Ectodermal cell (in vitro differentiated cells): ENCODE results near the gene ANGPTL7.
A peak's percentile ranks its signal among the peaks of the same experiment; 100 is the strongest.
"Not testable (repeated sequence)": the region's sequence is repeated elsewhere in the genome, so short reads cannot be mapped to it uniquely, and the experiment has no call there.

Source experiments
- H3K27ac ChIP-seq: 2 replicates; pipeline ENCODE4 v1.7.0; 2013; ENCODE audit warnings: mild to moderate bottlenecking, low read depth, low read length; ENCODE audit not compliant: insufficient read depth, poor library complexity, severe bottlenecking
- H3K27me3 ChIP-seq: 2 replicates; pipeline ENCODE4 v1.7.0; 2013; ENCODE audit warnings: mild to moderate bottlenecking, low read length; ENCODE audit not compliant: insufficient read depth, control insufficient read depth, poor library complexity, severe bottlenecking
- H3K36me3 ChIP-seq: one replicate; pipeline ENCODE4 v1.7.0; 2013; ENCODE audit warnings: low read length; ENCODE audit not compliant: control insufficient read depth, insufficient read depth
- H3K4me1 ChIP-seq: one replicate; pipeline ENCODE4 v1.7.0; 2013; ENCODE audit warnings: low read length; ENCODE audit not compliant: control insufficient read depth, insufficient read depth
- H3K4me3 ChIP-seq: 2 replicates; pipeline ENCODE4 v1.7.0; 2013; ENCODE audit warnings: low read depth, low read length, control low read depth; ENCODE audit not compliant: insufficient read depth
- H3K9me3 ChIP-seq: 2 replicates; pipeline ENCODE4 v1.7.0; 2013; ENCODE audit warnings: mild to moderate bottlenecking, low read length, moderate library complexity; ENCODE audit not compliant: control insufficient read depth
- WGBS, 2 experiments: methylation state at CpG; one replicate each; pipeline ENCODE4 v1.1.7; 2013; ENCODE audit warnings: missing lambda C conversion rate in 2 of 2; 5-methylcytosine and 5-hydroxymethylcytosine counted together

Gene ANGPTL7

DNA sequence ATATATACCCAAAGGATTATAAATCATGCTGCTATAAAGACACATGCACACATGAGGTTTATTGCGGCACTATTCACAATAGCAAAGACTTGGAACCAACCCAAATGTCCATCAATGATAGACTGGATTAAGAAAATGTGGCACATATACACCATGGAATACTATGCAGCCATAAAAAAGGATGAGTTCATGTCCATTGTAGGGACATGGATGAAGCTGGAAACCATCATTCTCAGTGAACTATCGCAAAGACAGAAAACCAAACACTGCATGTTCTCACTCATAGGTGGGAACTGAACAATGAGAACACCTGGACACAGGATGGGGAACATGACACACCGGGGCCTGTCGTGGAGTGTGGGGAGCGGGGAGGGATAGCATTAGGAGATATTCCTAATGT lies 22.4 kb upstream of the ANGPTL7 start:
- not testable (repeated sequence) for H3K4me3 ChIP-seq, H3K9me3 ChIP-seq, H3K27me3 ChIP-seq, H3K4me1 ChIP-seq, H3K27ac ChIP-seq
- WGBS, 2 experiments, result 93 to 97% methylated on average over 5 of the region's 5 CpGs
- peaks cover 10% of the 10 kb centered on the region for H3K36me3 ChIP-seq

DNA sequence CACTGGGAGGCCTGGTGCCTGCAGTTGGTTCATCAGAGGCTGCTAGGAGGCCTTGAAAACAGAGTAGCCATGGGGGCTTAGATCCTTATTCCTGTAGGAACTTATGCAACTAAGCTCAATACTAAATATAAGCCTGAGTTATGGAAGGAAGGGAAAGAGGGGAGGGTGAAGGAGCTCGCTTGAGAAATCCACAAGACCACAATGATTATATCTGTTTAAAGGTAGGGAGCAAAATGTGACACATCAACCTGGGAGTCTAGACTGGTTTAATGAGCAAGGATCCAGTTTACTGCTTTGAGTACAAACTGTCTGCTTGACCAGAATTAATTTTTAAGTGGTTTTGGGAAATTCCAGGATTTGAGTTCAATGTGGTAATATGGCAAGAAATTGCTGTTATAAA lies 20.4 kb upstream of the ANGPTL7 start:
- Histone ChIP-seq H3K9me3 (no peaks in the 10 kb centered on the region), H3K4me1 (no peaks in the 10 kb centered on the region), H3K36me3 (peaks cover 10% of the 10 kb centered on the region), H3K4me3 (no peak overlapping the region), H3K27me3 (no peaks in the 10 kb centered on the region), H3K27ac (no peak overlapping the region)
- 96 to 100% methylated on average over 1 of the region's 1 CpG for WGBS, 2 experiments

DNA sequence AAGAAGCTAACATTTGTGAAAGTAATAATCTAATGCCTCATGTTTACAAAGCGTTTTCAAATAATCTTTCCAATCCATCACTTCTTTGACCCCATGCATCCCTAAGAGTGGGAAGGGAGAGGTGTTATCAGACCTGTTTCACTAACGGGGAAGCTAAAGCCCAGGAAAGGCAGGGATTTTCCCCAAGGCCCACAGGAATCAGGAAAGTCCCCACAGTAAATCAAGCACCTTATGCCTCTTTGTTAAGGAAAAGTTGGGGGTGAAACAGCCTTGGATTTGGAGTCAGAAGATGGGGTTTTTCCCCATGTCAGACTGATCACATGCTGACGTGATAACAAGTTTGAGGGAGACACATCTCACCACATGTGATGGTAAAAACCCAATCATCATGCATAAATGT lies 20.0 kb upstream of the ANGPTL7 start:
- Histone ChIP-seq H3K9me3 (no peaks in the 10 kb centered on the region), H3K4me3 (no peak overlapping the region), H3K36me3 (peaks cover 10% of the 10 kb centered on the region), H3K4me1 (peaks cover 3% of the 10 kb centered on the region), H3K27ac (no peak overlapping the region), H3K27me3 (no peaks in the 10 kb centered on the region)
- WGBS, 2 experiments, result 93 to 100% methylated on average over 1 to 3 of the region's 3 CpGs

DNA sequence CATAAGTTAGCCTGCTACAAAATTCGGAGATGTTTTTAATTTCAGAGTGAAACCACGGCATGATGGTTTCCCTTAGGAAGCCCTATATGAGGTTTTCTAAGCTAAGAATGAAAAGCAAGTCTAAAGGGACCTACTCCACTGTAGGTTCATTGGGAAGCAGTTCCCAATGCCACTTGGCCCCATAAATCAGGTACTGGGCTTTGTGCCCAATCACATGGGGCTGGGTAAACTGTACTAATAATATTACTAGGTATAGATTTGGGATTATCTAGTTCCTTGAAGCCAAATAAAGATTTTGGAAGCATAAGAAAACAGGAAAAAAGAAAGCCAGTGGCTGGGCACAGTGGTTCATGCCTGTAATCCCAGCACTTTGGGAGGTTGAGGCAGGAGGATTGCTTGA lies 19.1 kb upstream of the ANGPTL7 start:
- H3K36me3 ChIP-seq, result peaks cover 10% of the 10 kb centered on the region
- H3K4me3 ChIP-seq, result no peak overlapping the region
- peaks cover 9% of the 10 kb centered on the region for H3K4me1 ChIP-seq
- no peak overlapping the region for H3K27ac ChIP-seq
- H3K9me3 ChIP-seq, result no peaks in the 10 kb centered on the region
- 88 to 94% methylated on average over 2 of the region's 2 CpGs for WGBS, 2 experiments
- H3K27me3 ChIP-seq, result no peaks in the 10 kb centered on the region

DNA sequence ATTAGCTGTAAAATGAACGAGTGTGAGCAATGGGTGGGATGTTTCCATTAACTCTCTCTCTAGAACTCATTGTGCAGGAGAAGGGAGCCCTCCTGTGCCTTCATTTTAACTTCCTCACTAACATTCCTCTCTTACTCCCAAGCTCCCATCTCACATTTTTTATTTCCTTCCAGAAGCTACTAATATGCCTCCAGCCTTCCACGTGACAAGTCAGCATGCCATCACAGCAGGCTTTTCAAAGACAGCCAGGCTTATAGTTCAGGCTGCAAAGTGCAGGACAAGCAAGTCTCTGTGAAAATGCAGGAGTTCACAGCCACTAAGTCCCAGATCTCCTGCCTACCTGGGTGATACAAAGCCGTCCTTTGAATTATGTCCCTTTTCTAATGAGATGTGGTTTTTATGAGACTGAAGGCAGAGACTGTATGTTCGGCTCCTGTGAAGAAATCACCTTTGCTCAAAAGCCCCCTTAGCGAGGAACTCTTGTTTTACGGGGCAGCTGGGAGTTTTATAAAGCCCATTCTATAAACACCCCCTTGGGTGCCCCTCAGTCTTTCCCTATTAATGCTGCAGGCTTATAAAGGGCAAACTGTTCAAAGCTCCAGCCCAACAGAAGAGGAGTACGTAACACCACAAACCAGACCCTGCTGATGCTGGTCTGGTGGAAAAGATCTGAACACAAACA lies 14.8 kb upstream of the ANGPTL7 start:
- no peaks in the 10 kb centered on the region for H3K9me3 ChIP-seq
- H3K4me1 ChIP-seq, result peaks cover 43% of the 10 kb centered on the region
- H3K4me3 ChIP-seq, result no peak overlapping the region
- H3K27me3 ChIP-seq, result no peaks in the 10 kb centered on the region
- H3K27ac ChIP-seq, result no peak overlapping the region
- H3K36me3 ChIP-seq, result no peaks in the 10 kb centered on the region
- 84 to 86% methylated on average over 7 of the region's 7 CpGs for WGBS, 2 experiments

DNA sequence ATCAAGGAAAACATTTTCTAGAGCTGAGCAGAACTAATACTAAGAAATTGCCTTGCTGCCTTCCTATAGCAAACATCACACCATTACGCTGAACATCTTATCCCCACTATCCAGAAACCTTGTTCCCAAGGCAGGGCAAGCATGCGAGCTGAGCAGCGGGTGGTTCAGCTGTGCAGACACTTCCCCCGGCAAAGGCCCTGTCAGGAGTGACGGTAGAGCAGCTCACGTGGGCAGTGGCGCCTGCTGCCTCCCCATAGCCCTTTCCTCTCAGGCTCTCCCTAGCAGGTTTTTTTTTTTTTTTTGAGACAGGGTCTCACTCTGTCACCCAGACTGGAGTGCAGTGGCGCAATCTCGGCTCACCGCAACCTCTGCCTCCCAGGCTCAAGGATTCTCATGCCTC lies 13.7 kb upstream of the ANGPTL7 start:
- Histone ChIP-seq H3K27me3 (no peaks in the 10 kb centered on the region), H3K4me1 (peaks cover 45% of the 10 kb centered on the region), H3K36me3 (no peaks in the 10 kb centered on the region), H3K4me3 (no peak overlapping the region), H3K9me3 (no peaks in the 10 kb centered on the region), H3K27ac (no peak overlapping the region)
- WGBS, 2 experiments, result 81 to 82% methylated on average over 10 of the region's 10 CpGs

DNA sequence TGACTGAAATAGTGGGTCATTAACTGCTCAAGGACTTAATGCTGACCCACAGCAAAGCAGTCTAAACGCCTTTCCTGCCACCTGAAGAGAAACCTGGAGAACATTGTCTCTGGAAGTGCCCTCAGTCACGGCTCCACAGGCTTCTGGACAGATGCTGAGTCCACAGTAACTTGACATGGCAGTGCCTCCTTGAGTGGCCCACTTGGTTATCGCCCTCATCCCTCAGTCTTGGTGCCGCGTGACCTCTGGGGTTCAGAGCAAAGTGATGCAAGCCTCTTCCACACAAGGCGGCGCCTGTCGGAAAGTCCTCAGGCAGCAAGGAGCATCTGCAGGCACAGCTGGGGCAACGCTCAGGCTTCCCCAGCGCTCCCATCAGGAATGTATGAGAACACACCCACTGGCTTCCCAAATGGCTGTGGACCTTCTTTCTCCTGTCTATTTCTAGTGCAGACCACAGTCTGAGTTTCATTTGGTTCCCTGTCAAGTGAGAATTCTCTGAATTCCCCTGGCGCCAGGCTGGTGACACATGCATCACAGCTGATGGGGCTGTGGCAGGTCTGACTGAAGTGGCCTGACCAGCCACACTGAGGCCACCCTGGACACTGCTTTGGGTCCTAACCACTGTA lies 13.0 kb upstream of the ANGPTL7 start:
- Histone ChIP-seq H3K27ac (peak overlapping the region; percentile 28), H3K27me3 (no peaks in the 10 kb centered on the region), H3K9me3 (no peaks in the 10 kb centered on the region), H3K4me1 (peaks cover 45% of the 10 kb centered on the region), H3K36me3 (no peaks in the 10 kb centered on the region), H3K4me3 (no peak overlapping the region)
- 90 to 92% methylated on average over 11 of the region's 11 CpGs for WGBS, 2 experiments

DNA sequence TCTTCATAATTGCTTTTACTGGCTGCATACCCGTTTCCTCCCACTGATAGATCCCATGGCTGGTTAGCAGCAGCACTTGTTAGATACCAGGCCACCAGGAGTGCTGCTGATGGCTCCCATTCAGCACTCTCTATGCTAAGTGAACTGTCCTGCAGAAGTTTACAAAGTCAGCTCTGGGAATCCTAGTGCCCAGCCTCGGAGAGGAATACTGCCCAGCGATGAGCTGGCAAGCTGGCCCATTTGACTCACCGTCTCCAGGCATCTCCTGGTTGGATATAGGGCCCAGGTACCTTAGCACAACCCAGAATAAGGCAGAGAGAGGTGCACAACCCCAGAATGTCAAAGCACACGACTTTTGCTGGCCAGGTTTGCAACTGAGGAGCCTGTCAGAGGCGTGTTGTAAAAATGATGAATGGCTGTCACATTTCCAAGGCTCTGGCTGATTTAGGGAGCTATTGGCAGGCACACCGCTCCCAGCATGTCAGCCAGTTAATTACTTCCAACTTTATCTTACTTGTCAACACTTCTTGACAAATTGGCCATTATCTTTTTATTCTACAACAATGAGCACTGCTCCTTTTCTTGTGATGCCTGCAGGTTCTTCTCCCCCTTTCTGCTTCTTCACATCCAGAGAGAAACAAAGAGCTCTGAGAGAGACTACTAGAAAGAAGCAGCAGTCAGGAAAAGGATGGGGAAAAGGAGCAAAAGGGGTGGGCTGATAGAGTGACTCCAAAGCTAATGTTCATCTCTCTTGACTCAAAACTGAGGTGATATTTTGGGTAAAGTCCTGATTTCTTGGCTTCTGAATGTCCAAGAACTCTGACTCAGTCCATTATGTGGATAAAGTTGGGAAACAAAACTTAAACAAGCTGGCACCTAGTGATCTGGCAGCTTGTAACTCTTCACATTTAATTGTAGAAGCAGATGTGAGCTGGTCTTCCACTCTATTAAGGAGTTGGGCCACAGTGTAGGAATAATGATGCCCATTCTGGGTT lies 10.8 kb upstream of the ANGPTL7 start:
- WGBS, 2 experiments, result 57 to 74% methylated on average over 7 of the region's 7 CpGs
- Histone ChIP-seq H3K4me3 (no peak overlapping the region), H3K9me3 (no peaks in the 10 kb centered on the region), H3K36me3 (no peaks in the 10 kb centered on the region), H3K27ac (peak overlapping the region; percentile 22), H3K4me1 (peaks cover 45% of the 10 kb centered on the region), H3K27me3 (no peaks in the 10 kb centered on the region)

DNA sequence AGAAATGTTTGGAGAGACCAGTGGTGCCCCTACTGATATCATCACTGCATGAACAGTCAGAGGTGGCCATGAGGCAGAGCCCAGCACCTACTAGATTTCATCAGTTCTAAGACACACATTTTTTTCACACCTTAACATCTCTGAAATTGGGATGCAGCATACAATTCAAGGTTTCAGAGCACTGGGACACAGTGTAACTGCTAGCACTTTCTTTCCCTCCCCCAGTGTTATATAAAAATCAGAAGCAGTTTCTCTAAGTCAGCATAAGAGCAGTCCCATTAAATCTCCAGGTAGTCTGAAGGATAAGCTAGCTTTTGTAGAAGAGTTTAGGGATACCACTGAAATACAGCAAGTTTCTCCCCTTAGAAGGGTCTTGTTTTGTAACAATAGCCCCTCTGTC lies 10.0 kb upstream of the ANGPTL7 start:
- H3K27me3 ChIP-seq, result no peaks in the 10 kb centered on the region
- H3K27ac ChIP-seq, result no peak overlapping the region
- H3K4me3 ChIP-seq, result no peak overlapping the region
- no peaks in the 10 kb centered on the region for H3K9me3 ChIP-seq
- H3K4me1 ChIP-seq, result peaks cover 43% of the 10 kb centered on the region
- no peaks in the 10 kb centered on the region for H3K36me3 ChIP-seq

DNA sequence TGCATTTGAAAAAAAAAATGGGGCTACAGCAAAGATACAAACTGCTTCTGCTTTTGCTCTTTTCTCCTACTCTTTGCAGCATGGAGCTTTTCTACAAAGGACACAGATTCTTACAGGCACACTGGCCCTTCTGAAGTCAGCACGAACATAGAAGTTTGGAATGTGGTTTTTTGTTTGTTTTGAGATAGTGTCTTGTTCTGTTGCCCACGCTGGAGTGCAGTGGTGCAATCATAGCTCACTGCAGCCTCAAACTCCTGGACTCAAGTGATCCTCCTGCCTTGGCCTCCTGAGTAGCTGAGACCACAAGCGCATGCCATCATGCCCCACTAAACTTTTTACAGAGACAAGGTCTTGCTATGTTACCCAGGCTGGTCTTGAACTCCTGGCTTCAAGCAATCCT lies 9.4 kb upstream of the ANGPTL7 start:
- H3K27me3 ChIP-seq, H3K9me3 ChIP-seq, H3K4me3 ChIP-seq, H3K36me3 ChIP-seq, H3K27ac ChIP-seq: not testable (repeated sequence)
- peaks cover 37% of the 10 kb centered on the region for H3K4me1 ChIP-seq
- 91 to 94% methylated on average over 3 of the region's 3 CpGs for WGBS, 2 experiments
